ENCODE data around the gene CFAP97. TPM values are rescaled to one million over a fixed set of nuclear protein-coding genes. Genes with fewer than 3 reads are reported as not detected.
A peak's percentile ranks its signal among the peaks of the same experiment; 100 is the strongest.

Gene CFAP97
- total RNA-seq, 1 experiment from 2014 or later: 12.4 TPM

DNA sequence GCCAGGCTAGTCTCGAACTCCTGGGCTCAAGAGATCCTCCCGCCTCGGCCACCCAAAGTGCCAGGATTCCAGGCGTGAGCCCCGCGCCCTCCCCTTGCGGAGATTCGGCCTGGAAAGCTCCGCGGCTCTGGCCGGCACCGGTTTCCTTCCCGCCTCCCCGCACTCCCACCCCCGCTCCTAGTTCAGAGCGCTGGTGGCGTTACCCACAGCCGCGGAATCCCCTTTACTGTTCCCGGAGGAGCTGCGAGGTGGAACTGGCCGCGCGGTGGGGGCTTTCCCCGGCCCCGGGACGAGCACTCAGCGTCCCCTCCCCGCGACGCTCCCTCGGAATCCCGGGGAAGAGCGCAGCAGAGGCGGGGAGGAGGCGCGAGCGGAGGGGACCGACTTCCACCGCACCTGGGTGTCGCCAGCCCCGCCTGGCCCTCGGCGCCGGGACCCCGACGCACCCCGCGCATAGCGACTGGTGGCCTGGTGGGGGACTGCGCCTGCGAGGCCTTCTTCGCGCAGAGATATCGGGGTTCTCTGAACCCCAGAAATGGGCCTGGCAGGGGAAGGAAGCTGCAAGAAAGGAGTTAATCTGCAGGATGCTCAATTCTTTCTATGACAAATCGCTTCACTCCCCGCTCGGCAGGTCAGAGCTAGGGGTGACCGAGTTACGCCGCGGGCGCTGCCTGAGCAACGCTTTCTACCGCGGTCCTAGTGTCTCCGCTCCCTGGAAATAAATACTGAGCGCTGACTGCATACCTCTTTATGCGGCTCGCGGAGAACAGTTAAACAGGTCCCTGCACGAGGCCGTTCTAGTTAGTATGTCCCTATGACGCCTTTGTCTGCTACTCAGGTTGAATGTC, 75.3 kb downstream of the CFAP97 start:
- Histone ChIP-seq H3K4me1 (ENCODE audit: insufficient read depth, low read length) (no peaks in the 10 kb centered on the region), H3K4me2 (ENCODE audit: low read length) (peak overlapping the region; percentile 87), H3F3A (ENCODE audit: low read length, unreplicated experiment) (no peaks in the 10 kb centered on the region), H3K9me2 (replicated peaks; ENCODE audit: low read length) (no peaks in the 10 kb centered on the region), H2AFZ (ENCODE audit: low read length) (peak overlapping the region; percentile 60; the same call in 1 of the 2 replicates), H3K9ac (ENCODE audit: low read length) (no peak overlapping the region), H3K36me3 (ENCODE audit: low read depth, low read length) (no peaks in the 10 kb centered on the region), H3K27me3 (ENCODE audit: low read length) (no peaks in the 10 kb centered on the region), H3K79me2 (ENCODE audit: low read length) (no peaks in the 10 kb centered on the region), H4K20me1 (ENCODE audit: low read length) (no peaks in the 10 kb centered on the region), H3K27ac (ENCODE audit: low read length) (no peak overlapping the region), H3K9me3 (ENCODE audit: low read length) (no peaks in the 10 kb centered on the region), H3K4me3 (ENCODE audit: low read length) (peak overlapping the region; percentile 55)
- BruUV-seq (replicated peaks): no TSS peak
- POLR2A ChIA-PET (ENCODE audit: unreplicated experiment): no interaction called here
- CTCF ChIA-PET: interaction anchor here (0.5 kb wide), 1 partner anchor 745 kb away, joined by 3 read pairs; no protein-coding TSS in a partner anchor
- intact Hi-C loops (cut with micrococcal nuclease): no loop called here
- ATAC-seq (peak; percentile 20), DNase-seq (no peak)
- TF ChIP-seq EZH2 (IDR thresholded peaks at IDR 0.05; ENCODE audit: low read length, unreplicated experiment) (no peak), EZH2phosphoT487 (IDR thresholded peaks at IDR 0.05; ENCODE audit: borderline replicate concordance, low read length) (no peak)
- TF ChIP-seq, protein P1, sequence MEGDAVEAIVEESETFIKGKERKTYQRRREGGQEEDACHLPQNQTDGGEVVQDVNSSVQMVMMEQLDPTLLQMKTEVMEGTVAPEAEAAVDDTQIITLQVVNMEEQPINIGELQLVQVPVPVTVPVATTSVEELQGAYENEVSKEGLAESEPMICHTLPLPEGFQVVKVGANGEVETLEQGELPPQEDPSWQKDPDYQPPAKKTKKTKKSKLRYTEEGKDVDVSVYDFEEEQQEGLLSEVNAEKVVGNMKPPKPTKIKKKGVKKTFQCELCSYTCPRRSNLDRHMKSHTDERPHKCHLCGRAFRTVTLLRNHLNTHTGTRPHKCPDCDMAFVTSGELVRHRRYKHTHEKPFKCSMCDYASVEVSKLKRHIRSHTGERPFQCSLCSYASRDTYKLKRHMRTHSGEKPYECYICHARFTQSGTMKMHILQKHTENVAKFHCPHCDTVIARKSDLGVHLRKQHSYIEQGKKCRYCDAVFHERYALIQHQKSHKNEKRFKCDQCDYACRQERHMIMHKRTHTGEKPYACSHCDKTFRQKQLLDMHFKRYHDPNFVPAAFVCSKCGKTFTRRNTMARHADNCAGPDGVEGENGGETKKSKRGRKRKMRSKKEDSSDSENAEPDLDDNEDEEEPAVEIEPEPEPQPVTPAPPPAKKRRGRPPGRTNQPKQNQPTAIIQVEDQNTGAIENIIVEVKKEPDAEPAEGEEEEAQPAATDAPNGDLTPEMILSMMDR (conservative IDR thresholded peaks at IDR 0.05; ENCODE audit: low read depth, low read length): no peak

DNA sequence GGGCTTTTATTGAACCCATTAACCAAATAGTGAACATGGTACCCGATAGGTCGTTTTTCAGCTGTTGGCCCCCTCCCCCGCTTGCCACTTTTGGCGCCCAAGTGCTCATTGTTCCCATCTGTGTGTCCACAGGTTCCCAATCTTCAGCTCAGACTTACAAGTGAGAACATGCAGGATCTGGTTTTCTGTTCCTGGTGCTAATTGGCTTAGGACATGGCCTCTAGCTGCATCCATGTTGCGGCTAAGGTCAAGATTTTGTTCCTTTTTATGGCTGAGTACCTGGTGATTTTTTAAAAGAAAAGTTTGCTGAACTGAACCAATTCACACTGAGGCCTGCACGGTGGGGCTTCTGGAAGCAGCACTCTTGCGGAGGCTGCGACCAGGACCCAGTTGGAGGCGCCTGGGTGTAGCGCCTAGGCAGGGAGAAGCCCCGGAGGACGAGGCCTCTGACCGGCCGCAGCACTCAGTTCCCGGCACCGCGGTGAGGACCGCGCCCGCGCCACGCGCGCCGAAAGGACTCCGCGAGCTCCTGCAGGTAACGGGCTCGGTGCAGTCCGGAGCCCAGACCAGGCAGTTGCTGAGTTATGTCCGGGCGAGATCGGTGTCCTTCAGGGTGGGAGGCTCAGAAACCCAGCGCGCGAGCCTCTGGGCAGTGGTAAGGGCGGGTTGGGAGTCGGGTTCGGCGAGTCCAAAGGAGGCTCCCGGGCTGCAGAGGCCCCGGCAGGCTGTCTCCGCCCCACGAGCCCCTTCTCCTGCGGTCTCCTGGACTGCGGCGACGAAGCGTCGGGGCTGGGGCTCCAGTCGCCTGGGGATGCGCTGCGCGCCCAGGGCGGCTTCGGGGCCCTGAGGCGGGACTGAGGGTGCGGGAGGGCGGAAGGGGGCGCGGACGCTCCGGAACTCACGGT, 76.5 kb downstream of the CFAP97 start:
- Histone ChIP-seq H3K79me2 (ENCODE audit: low read length) (no peaks in the 10 kb centered on the region), H3K27ac (ENCODE audit: low read length) (no peak overlapping the region), H3K9me3 (ENCODE audit: low read length) (no peaks in the 10 kb centered on the region), H3K4me1 (ENCODE audit: insufficient read depth, low read length) (no peaks in the 10 kb centered on the region), H3K4me2 (ENCODE audit: low read length) (peak overlapping the region; percentile 87), H3K36me3 (ENCODE audit: low read depth, low read length) (no peaks in the 10 kb centered on the region), H3K9me2 (replicated peaks; ENCODE audit: low read length) (no peaks in the 10 kb centered on the region), H3K4me3 (ENCODE audit: low read length) (peak overlapping the region; percentile 58), H3K27me3 (ENCODE audit: low read length) (no peaks in the 10 kb centered on the region), H4K20me1 (ENCODE audit: low read length) (no peaks in the 10 kb centered on the region), H3K9ac (ENCODE audit: low read length) (no peak overlapping the region), H2AFZ (ENCODE audit: low read length) (peak overlapping the region; percentile 72), H3F3A (ENCODE audit: low read length, unreplicated experiment) (no peaks in the 10 kb centered on the region)
- ChIA-PET POLR2A (ENCODE audit: unreplicated experiment) (no interaction called here), CTCF (no interaction called here)
- intact Hi-C loops (cut with micrococcal nuclease): no loop called here
- BruUV-seq (replicated peaks): no TSS peak
- peak; percentile 55 for ATAC-seq
- TF ChIP-seq, protein P1 (conservative IDR thresholded peaks at IDR 0.05; ENCODE audit: low read depth, low read length): no peak
- TF ChIP-seq EZH2phosphoT487 (IDR thresholded peaks at IDR 0.05; ENCODE audit: borderline replicate concordance, low read length): no peak
- no peak for TF ChIP-seq EZH2 (IDR thresholded peaks at IDR 0.05; ENCODE audit: low read length, unreplicated experiment)
- no peak for DNase-seq

Data from PC-3 (cell line).